ENCODE results near the gene AMELX.

The AMELX gene

DNA sequence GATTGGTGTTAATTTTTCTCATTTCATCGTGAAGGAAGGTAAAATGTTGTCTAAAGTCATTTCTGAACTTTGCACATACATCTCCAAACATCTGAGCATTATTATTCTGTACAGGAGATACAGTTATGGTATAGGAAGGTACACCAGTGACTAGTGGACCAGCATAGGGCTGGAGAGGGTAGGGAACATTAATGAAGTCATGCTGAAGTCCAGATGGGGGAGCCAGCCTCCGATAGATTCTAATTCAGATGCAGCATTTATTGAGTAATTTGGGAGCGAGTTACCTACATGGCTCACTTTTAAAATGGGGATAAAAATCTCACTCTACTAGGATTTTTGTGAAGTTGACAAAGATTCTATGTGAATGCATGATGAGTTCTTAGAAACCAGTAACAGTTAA, 34.9 kb downstream of the AMELX start:
- TF ChIP-seq CTCF (IDR thresholded peaks at IDR 0.05; ENCODE audit: insufficient read depth, missing control alignments): no peak
- FAIRE-seq: no peak
- no peak for DNase-seq (ENCODE audit: insufficient read length, low spot score)

DNA sequence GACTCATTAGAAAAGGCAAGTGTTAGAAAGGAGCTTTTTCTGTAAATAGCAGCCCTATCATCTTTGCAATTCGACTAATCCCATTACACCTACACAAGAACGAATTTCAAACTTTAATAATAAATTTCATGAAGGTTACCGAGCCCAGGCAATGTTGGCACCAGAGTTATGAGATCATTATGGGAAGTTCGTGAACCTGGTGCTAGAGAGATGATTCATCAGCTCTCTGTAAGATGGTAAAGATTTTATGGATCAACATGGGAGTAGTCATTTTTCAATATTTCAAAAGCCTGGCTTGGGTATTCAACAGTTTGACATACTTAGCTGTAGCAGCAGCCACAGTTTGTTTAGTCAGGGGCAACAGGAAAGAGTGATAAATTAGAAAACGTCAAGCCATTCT, 35.8 kb downstream of the AMELX start:
- DNase-seq (ENCODE audit: insufficient read length, low spot score): no peak
- FAIRE-seq: no peak
- no peak for TF ChIP-seq CTCF (IDR thresholded peaks at IDR 0.05; ENCODE audit: insufficient read depth, missing control alignments)

DNA sequence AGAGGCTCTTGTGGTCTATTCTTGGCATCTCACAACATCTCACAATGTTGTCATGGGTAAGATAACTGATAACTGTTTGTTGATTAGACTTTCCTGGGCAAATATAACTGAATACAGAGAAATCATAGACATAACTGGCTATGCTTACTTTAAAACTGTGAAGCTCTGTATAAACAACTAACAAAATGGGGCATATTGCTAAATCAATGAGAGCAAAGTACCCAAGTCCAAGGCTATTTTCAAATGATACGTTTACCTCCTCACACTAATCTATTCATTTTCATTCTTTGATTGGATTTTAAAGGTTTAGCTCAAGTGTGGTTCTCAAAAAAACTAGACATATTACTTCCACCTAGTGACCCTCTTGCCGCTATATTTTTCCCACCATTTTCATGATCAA, 38.6 kb downstream of the AMELX start:
- FAIRE-seq (no peak), DNase-seq (ENCODE audit: insufficient read length, low spot score) (no peak)
- no peak for TF ChIP-seq CTCF (IDR thresholded peaks at IDR 0.05; ENCODE audit: insufficient read depth, missing control alignments)

DNA sequence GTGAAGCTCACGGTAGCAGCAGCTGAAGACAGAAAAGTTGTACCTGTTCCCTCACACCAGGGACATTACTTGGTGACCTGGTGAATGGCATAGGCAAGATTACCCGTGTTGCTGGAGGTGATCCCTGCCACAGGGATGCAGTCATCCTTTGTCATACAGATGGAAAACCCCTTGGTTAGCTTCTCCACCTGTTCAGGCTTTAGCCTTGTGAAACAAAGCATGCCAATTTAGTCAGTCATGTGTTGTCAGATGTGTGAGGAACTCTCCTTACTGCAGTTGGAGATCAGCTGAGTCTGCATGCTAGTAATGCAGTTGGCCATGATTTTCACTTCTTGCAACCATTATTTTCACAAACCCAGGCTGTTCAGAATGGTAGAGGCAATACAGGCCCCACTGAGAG, 41.0 kb downstream of the AMELX start:
- no peak for FAIRE-seq
- TF ChIP-seq CTCF (IDR thresholded peaks at IDR 0.05; ENCODE audit: insufficient read depth, missing control alignments): no peak
- DNase-seq (ENCODE audit: insufficient read length, low spot score): no peak

GRCh38 chrX:11336201-11336600, 43.0 kb downstream of the AMELX start:
- DNase-seq (ENCODE audit: insufficient read length, low spot score): no peak
- FAIRE-seq: no peak
- no peak for TF ChIP-seq CTCF (IDR thresholded peaks at IDR 0.05; ENCODE audit: insufficient read depth, missing control alignments)

DNA sequence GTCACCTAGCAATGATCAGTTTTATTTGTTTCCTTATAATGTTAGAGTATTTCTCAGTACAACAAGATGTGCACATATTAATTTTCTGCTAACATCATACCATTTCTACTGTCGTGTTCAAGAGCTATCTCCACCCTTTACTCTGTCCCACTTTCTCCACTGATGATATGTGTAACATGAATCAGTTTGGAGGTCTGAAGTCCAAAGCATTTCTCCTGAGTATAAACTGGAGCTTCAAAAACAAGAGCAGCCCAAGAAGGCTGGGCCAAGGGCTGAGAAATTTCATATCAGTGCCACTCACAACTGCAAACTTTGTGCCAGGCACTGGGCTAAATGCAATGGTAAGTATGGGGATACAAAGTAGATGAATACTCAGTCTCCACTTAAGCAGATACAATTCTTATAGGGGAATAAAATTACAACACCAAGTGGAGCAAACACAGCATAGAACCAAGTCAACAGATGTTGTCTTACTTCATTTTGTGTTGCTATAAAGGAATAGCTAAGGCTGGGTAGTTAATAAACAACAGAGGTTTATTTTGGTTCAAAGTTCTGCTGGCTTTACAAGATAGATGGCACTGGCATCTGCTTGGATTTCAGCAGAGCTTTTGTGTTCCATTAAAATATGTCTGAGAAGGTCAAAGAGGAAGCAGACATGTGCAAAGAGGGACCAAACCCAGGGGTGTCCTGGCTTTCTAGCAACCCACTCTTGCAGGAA, 44.2 kb downstream of the AMELX start:
- DNase-seq (ENCODE audit: insufficient read length, low spot score) (no peak), FAIRE-seq (no peak)
- no peak for TF ChIP-seq CTCF (IDR thresholded peaks at IDR 0.05; ENCODE audit: insufficient read depth, missing control alignments)

DNA sequence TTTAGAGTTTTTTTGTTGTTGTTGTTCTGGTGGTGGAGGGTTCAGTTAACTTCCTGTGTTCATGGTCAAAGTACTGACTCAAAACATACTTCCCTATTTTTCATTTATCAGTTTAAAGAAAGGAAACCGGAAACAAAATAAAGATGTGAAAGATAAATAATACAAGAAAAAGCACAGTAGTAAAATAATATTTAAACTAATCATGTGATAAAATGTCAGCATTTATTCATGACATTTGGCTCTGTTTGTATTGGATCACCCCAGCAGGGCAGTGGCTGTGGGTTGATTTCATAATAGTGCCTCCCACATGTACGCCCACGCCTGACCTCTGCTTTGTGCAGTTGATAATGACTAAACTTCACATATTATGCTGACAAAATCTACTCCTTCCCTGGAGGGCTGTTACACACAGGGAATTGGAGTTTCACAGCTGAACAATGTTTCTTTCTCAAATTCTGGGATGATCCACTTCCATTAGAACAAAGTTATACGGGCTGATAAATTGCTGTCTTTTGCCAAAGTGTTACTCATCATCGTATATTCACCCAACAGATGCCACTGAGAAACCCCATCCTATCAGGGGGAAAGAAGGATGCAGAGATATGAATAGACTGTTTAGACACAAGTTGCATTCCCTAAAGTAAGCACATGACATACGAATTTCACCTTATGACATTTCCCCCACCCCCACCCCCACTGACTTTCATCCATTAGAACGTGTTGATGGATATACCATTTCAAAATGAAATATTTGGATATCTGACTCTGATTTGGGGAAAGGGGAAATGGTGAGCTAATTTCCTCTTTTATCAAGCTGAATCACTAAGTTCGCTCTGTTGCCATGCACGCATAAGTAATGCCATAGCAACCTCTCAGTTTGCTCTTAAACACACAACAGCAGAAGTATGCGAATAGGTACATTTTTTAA, 48.3 kb downstream of the AMELX start:
- no peak for DNase-seq (ENCODE audit: insufficient read length, low spot score)
- no peak for FAIRE-seq
- TF ChIP-seq CTCF (IDR thresholded peaks at IDR 0.05; ENCODE audit: insufficient read depth, missing control alignments): no peak

Measured in D721Med (cell line).